Measurements from ENCODE around the gene USP7. TPM values are rescaled to one million over a fixed set of nuclear protein-coding genes. Genes with fewer than 3 reads are reported as not detected.

USP7 gene
- polyA plus RNA-seq, 1 of the 3 experiments (the other 2 are of a cell fraction) = 8.6 TPM

DNA sequence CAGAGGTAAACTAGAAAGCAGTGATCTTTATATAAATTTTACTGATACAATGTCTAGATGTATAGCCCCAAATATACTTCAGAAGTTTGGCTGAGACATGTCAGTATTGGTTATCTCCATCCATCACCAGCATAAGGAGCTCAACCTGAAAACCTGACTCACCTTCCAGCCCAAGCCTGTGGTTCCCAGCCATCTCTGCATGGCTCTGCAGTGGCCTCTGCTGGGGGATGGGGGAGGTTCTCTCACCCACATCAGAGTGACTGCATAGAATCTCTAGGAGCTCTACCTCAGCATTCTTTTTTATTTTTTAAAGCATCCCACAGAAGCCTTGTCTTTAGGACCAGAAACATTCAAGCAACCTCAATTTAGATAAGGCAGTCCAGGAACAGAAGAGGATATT lies 27.3 kb downstream of the USP7 start:
- H3K9ac ChIP-seq = no peak overlapping the region
- DNase-seq = peak; percentile 68
- ChIA-PET POLR2A (interaction anchor here (0.5 to 1.1 kb wide), 2 partner anchors 48 to 66 kb away, joined by 3 to 4 read pairs; no protein-coding TSS in a partner anchor), CTCF (interaction anchor here (0.6 to 8.2 kb wide), 39 partner anchors 8 to 276 kb away, joined by 3 to 72 read pairs (median 5); partner anchors contain the start of genes PMM2, TMEM186 and USP7)
- no peaks in the 10 kb centered on the region for H3K9me3 ChIP-seq
- H3K27me3 ChIP-seq (ENCODE audit: insufficient read depth) = no peaks in the 10 kb centered on the region
- H3K4me2 ChIP-seq = no peak overlapping the region
- no peaks in the 10 kb centered on the region for H3K9me2 ChIP-seq
- no peak overlapping the region for H3K27ac ChIP-seq (ENCODE audit: low read depth in 2 of 2, low read length in 1 of 2)
- H3K4me3 ChIP-seq (ENCODE audit: low read depth in 2 of 2, low read length in 1 of 2) = no peak overlapping the region; a peak in 1 of 4 replicates
- H3K79me2 ChIP-seq (ENCODE audit: insufficient read depth) = peaks cover 100% of the 10 kb centered on the region
- no peaks in the 10 kb centered on the region for H3K36me3 ChIP-seq (replicated peaks in 1 of 2; ENCODE audit: control insufficient read depth in 1 of 2, insufficient read depth in 2 of 2, low read length in 1 of 2)
- H2AFZ ChIP-seq (ENCODE audit: low read depth) = no peak overlapping the region
- H3K4me1 ChIP-seq (ENCODE audit: control insufficient read depth in 1 of 2, insufficient read depth in 2 of 2, low read depth in 1 of 2, low read length in 1 of 2) = peaks cover 0 to 7% of the 10 kb centered on the region in 2 experiments; a peak in 1 of 4 replicates
- peaks cover 100% of the 10 kb centered on the region for H4K20me1 ChIP-seq (ENCODE audit: insufficient read depth)
- no peak for TF ChIP-seq RFX5 (IDR thresholded peaks at IDR 0.05; ENCODE audit: low read length)
- no peak for TF ChIP-seq ELF1 (IDR thresholded peaks at IDR 0.05)
- no peak for TF ChIP-seq NRF1 (IDR thresholded peaks at IDR 0.05; ENCODE audit: low read depth, low read length)
- TF ChIP-seq FOXJ3 (CRISPR knock-in tag; IDR thresholded peaks at IDR 0.05) = no peak
- no peak for TF ChIP-seq TCF12 (IDR thresholded peaks at IDR 0.05)
- peak; percentile 54 for TF ChIP-seq RAD21 (IDR thresholded peaks at IDR 0.05; ENCODE audit: low read length)
- TF ChIP-seq MEF2A (IDR thresholded peaks at IDR 0.05; ENCODE audit: borderline replicate concordance, low read depth) = no peak
- TF ChIP-seq CTCF (IDR thresholded peaks at IDR 0.05) = peak; percentile 54
- no peak for TF ChIP-seq USF2 (IDR thresholded peaks at IDR 0.05; ENCODE audit: borderline replicate concordance, low read depth, low read length)
- peak; percentile 29; the same call in 1 of the 2 replicates for TF ChIP-seq SMC3 (IDR thresholded peaks at IDR 0.05; ENCODE audit: low read depth, low read length)
- no peak for TF ChIP-seq SIN3A (IDR thresholded peaks at IDR 0.05; ENCODE audit: borderline replicate concordance, low read depth, low read length)
- no peak for TF ChIP-seq POLR2AphosphoS5 (IDR thresholded peaks at IDR 0.05; ENCODE audit: low read depth, low read length)
- TF ChIP-seq YY1 (IDR thresholded peaks at IDR 0.05; ENCODE audit: low read depth) = no peak
- TF ChIP-seq, protein P1, sequence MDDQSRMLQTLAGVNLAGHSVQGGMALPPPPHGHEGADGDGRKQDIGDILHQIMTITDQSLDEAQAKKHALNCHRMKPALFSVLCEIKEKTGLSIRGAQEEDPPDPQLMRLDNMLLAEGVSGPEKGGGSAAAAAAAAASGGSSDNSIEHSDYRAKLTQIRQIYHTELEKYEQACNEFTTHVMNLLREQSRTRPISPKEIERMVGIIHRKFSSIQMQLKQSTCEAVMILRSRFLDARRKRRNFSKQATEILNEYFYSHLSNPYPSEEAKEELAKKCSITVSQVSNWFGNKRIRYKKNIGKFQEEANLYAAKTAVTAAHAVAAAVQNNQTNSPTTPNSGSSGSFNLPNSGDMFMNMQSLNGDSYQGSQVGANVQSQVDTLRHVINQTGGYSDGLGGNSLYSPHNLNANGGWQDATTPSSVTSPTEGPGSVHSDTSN (IDR thresholded peaks at IDR 0.05) = no peak
- H3F3A ChIP-seq (replicated peaks; ENCODE audit: insufficient read depth) = no peaks in the 10 kb centered on the region

DNA sequence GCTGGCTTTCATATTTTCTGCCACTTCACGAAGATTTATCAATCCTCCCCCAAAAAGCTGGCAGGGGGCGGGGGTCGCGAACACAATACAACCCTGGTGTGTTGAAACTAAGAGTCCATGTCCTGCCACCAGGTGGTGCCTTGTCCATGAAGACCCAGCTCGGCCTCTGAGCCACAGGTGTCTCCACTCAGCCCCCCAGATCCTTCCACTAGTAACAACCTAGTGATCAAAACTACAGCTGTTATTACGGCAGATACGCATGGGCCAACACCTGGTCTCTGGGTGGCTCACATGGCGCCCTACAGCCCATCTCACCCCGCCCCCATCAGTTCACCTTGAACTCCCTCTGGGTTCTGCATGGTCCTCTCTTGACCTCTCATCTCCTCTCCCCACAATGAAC lies 27.7 kb downstream of the USP7 start:
- no peaks in the 10 kb centered on the region for H3F3A ChIP-seq (replicated peaks; ENCODE audit: insufficient read depth)
- H3K27me3 ChIP-seq (ENCODE audit: insufficient read depth) = no peaks in the 10 kb centered on the region
- no peak overlapping the region for H3K27ac ChIP-seq (ENCODE audit: low read depth in 2 of 2, low read length in 1 of 2)
- no peak overlapping the region for H2AFZ ChIP-seq (ENCODE audit: low read depth)
- DNase-seq = peak; percentile 39
- CTCF ChIA-PET = interaction anchor here (0.6 to 8.2 kb wide), 37 partner anchors 8 to 276 kb away, joined by 3 to 72 read pairs (median 5); partner anchors contain the start of genes PMM2, TMEM186 and USP7
- no peaks in the 10 kb centered on the region for H3K9me2 ChIP-seq
- TF ChIP-seq RAD21 (IDR thresholded peaks at IDR 0.05; ENCODE audit: low read length) (peak; percentile 42), TEAD4 (IDR thresholded peaks at IDR 0.05; ENCODE audit: borderline replicate concordance, insufficient read depth) (no peak), SMC3 (IDR thresholded peaks at IDR 0.05; ENCODE audit: low read depth, low read length) (peak; percentile 34; the same call in 1 of the 2 replicates)
- no peaks in the 10 kb centered on the region for H3K9me3 ChIP-seq
- 97% methylated on average over 9 of the region's 9 CpGs for WGBS (ENCODE audit: low lambda C conversion rate)
- peaks cover 100% of the 10 kb centered on the region for H4K20me1 ChIP-seq (ENCODE audit: insufficient read depth)
- no peak overlapping the region; a peak in 1 of 4 replicates for H3K4me3 ChIP-seq (ENCODE audit: low read depth in 2 of 2, low read length in 1 of 2)
- H3K9ac ChIP-seq = no peak overlapping the region
- peaks cover 0 to 7% of the 10 kb centered on the region in 2 experiments; a peak in 1 of 4 replicates for H3K4me1 ChIP-seq (ENCODE audit: control insufficient read depth in 1 of 2, insufficient read depth in 2 of 2, low read depth in 1 of 2, low read length in 1 of 2)
- H3K79me2 ChIP-seq (ENCODE audit: insufficient read depth) = peaks cover 100% of the 10 kb centered on the region
- POLR2A ChIA-PET = interaction anchor here (0.5 to 1.1 kb wide), 2 partner anchors 48 to 67 kb away, joined by 3 to 4 read pairs; no protein-coding TSS in a partner anchor
- no peaks in the 10 kb centered on the region for H3K36me3 ChIP-seq (replicated peaks in 1 of 2; ENCODE audit: control insufficient read depth in 1 of 2, insufficient read depth in 2 of 2, low read length in 1 of 2)
- H3K4me2 ChIP-seq = no peak overlapping the region
